HG03108 (cell line): ENCODE data around the gene HEY2.
"Not testable (repeated sequence)": the region's sequence is repeated elsewhere in the genome, so short reads cannot be mapped to it uniquely, and the experiment has no call there.

ENCODE experiments used
- ATAC-seq: cut with Tn5 transposase; IDR thresholded peaks from one replicate; pipeline ENCODE4 v1.9.1; 2021; ENCODE audit warnings: moderate library complexity; ENCODE audit not compliant: unreplicated experiment

The HEY2 gene

DNA sequence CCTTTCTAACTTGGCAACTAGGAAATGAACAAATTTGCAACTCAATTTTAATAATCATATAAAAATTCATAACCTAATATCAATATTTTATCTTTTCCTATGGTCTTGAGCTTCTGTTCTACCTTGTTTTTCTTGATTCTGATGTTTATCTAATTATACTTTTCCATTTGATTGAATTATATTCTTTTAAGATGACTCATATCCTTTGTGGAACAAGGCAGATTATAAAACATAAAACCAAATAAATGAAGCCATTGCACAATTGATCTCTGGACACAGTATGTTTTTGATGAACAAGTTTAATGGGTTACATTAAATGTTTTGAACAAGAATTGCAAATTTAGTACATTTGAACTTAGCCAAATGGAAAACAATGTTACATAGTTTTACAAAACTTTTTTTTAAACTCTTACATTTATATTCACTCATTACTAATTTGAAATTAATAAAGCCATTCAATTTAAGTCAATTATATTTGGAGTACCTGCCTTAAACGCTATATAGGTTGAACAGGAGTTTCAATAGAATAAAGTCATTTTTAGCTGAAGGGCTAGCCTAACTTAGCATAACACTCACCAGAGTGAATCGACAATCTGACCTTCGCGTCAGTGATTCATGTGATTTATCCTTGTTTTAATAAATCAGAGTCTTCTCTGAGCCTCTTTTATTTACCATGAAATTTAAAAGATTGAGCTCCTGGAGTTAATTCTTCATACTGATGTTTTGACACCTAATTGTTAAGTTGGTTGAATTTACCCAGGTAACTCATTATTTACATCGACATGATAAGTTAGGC, 45.1 kb downstream of the HEY2 start:
- no peak for ATAC-seq

DNA sequence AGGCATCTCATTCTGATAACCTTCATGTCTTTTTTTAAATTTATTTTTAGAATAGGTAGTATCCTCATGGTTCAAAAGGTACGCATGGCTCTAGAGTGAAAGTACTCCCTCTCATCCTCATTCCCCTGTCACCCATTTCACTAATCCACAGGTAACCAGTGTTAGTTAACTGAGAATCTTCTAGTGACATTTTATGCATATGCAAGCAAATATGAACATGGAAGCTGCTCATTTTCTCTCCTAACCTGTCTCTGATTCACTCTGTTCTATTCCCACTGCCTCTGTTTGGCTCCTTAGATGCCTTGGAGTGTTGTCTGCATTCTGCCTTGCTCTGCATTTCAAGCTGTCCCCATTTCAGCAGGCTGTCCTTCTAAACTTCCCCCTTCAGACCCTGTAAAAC, 45.9 kb downstream of the HEY2 start:
- no peak for ATAC-seq

GRCh38 chr6:125797120-125797885, 47.9 kb downstream of the HEY2 start:
- ATAC-seq: no peak

GRCh38 chr6:125797886-125798444, 48.5 kb downstream of the HEY2 start:
- no peak for ATAC-seq

DNA sequence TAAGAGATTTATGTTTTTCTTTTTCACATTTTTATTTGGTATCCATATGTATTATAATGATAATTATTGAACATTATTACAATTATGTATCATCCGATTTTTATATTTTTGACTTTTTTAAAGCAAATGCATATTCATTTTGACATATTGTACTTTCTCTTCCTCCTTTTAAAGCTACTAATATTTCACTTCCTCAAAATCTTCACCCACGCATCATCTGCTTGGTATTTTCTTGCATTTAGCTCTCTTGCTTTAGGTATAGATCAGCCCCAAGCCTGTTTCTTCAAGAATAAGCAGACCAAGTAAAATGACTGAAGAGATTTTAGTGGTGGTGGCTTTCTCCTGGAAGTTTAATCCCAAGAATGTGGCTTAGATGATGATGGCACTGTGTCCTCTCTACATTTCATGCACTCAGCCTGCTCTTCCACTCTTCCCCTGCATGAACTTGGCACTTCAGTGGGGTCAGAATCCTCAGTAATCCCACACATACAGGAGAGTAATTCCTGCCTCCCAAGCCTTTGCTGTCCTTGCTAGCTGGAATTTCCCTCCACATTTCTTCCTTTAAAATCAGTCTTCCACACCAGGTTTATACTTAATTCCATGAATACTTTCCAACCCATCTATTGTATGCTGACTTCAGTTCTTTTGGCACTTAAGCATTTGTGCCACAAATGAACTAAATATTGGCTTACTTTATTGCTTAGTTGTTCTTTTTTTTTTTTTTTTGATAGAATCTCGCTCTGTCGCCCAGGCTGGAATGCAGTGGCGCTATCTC, 49.5 kb downstream of the HEY2 start:
- ATAC-seq: peak; percentile 62

DNA sequence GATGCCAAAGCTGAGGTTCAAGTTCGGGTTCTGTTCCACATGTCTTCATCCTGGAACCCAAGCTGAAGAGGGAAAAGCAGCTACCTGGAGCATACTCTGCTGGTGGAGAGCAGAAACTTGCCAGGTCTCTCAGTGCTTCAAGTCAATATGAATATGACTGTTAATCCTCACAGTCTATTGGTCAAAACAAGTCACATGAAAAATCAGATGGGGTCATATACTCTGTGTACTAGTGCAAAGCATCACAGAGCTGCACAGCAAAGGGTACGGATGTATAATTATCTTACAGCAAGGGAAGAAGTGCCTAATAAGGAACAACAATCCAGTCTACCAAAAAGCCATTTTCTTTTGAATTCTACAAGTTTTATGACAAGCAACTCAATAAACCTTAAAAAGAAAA, 53.0 kb downstream of the HEY2 start:
- no peak for ATAC-seq

DNA sequence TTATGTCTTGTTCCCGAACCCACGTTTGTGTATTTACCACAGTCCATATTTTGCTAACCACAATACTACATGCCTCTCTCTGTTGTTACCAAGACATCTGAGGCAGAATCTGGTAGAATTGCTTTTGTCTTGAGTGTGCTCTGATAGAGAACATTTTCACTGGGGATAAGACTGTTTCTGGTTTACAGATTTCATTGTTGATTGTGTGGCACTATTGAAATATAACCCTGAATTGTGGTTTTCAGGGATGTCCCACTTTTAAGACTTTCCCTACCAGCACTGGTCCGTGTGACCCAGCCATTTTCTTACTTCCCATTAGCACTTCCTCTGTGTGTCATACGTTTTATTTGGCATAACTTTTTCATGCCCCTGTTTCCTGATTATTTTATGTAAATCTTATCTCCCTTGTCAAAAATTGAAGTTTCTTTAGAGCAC, 53.5 kb downstream of the HEY2 start:
- no peak for ATAC-seq

DNA sequence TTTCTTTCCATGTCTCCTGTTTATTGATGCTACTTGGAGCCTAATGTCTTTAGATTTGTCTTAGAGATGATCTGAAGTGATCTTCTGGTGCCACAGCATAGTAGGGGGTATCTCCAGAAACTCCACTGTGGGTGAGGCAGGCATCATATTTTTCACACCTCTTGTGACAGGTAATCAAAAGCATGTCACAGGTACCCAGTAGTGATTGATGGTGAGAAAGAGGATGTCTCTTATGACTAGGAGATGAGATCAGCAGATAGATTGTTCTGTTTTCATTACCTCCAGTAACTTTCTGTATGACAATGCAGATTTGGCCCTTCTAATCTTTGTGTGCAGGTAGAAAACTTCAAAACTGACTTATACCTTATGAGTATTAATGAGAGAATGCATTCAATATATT, 54.8 kb downstream of the HEY2 start:
- peak; percentile 36 for ATAC-seq

DNA sequence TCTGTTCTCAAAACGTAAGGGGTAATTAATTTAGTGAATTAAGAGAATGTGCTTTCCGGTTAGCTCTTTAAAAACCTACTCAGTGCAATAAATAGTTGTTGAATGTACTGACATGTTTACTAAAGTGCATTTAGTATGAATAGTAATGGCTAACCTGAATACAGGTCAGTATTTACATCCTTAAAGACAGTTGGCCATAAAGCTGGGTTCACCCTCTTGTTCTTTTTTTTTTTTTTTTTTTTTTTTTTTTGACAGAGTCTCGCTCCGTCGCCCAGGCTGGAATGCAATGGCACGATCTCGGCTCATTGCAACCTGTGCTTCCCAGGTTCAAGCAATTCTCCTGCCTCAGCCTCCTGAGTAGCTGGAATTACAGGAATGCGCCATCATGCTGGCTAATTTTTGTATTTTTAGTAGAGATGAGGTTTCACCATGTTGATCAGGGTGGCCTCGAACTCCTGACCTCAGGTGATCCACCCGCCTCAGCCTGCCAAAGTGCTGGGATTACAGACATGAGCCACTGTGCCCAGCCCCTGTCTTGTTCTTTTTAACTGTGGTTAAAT, 55.5 kb downstream of the HEY2 start:
- not testable (repeated sequence) for ATAC-seq

- ATAC-seq: no peak
Measured at GRCh38 chr6:125806813-125807212, 57.4 kb downstream of the HEY2 start.

DNA sequence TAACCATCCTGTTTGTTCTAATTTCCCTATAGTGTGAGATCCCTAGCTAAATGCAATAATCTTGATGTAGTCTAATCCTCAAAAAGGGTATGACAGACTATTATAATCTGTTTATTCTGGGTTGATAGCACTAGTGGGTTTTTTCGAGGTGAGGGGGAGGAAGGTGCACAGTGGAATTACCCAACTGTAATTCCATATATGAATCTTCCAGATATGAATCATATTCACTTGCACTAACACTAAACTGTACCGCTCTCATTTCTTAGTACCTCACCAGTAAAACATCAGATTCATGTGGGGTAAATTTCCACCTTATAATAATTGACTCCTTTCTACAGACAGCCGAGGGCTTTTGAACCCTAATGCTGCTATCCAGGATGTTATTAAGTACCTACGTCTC, 57.9 kb downstream of the HEY2 start:
- ATAC-seq: no peak

- no peak for ATAC-seq
Measured at GRCh38 chr6:125808060-125808459, 58.6 kb downstream of the HEY2 start.

DNA sequence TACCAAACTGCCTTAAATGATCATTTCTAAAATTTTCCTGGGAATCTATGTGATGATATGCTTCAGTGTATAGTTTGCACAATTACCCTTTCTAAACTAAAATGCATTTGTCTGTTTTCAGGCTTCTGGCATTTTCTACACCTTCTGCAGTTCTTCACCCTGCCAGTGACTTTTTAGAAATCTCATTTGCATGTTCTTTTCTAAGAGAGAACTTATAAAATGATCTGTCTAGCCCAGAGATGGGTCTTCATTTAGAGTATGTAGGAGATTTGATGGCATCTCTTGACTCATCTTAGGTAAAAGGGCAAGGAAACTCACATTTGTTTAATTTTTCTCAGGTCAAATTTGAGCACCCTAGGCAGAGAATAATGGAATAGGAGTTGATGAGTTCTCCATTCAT, 59.2 kb downstream of the HEY2 start:
- no peak for ATAC-seq

- no peak for ATAC-seq
Measured at GRCh38 chr6:125809570-125810170, 60.2 kb downstream of the HEY2 start.

DNA sequence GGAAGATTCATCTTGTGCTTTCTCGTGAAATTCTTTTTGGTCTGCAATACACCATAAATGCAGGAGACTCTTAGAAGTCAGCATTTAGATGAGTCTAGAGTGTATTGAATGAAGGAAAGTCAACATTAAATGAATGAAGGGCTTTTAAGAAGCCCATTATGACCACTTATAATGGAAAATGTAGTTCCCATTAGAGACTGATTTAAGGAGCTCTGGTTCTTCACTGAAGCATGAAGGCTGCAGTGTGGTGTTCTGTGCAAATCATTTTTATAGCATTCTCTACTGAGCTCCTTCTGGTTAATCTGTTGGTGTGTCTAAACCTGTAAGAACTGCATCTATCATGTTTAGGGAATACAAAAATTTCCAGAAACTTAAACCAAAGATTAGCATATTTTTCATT, 61.0 kb downstream of the HEY2 start:
- no peak for ATAC-seq
